ENCODE results near the gene AGAP2.
"Not testable (repeated sequence)": the region's sequence is repeated elsewhere in the genome, so short reads cannot be mapped to it uniquely, and the experiment has no call there.

Gene AGAP2

GRCh38 chr12:57688931-57689330 lies 49.6 kb downstream of the AGAP2 start:
- no peak for DNase-seq

GRCh38 chr12:57687862-57688261 lies 50.7 kb downstream of the AGAP2 start:
- no peak for DNase-seq

GRCh38 chr12:57679697-57680096 lies 58.8 kb downstream of the AGAP2 start:
- no peak for DNase-seq

- DNase-seq, result not testable (repeated sequence)
These were observed 60.6 kb downstream of the AGAP2 start for GRCh38 chr12:57677947-57678346.

GRCh38 chr12:57674691-57675090 lies 63.9 kb downstream of the AGAP2 start:
- DNase-seq, result no peak

All from KG1 (cell line).